GM12873 (cell line): ENCODE measurements around the gene CCDC150.

ENCODE experiments used
- TF ChIP-seq, protein P1 (sequence below): IDR thresholded peaks from 2 replicates; pipeline ENCODE4 v1.5.1; 2012; ENCODE audit warnings: low read depth, mild to moderate bottlenecking, moderate library complexity, low read length, control low read depth; ENCODE audit not compliant: insufficient read depth; ENCODE audit errors: missing control alignments

Gene CCDC150

DNA sequence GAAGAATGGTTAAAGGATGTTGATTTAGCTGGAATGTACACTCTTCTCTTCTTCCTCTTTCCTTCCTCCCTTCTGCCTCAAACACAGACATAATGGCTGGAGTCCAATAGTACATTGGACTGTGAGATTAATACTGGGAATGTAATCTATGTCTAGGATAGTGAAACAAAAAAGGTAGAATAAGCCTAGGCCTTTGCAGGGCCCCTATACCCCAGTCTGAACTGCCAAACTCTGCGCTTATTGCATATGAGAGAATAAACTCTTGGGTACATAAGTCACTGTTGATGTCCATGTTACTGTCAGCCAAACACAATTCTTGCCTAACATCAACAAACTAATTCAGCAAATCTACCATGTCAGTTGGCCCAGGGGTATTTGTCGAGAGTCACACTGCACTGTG lies 29.7 kb upstream of the CCDC150 start:
- TF ChIP-seq, protein P1, sequence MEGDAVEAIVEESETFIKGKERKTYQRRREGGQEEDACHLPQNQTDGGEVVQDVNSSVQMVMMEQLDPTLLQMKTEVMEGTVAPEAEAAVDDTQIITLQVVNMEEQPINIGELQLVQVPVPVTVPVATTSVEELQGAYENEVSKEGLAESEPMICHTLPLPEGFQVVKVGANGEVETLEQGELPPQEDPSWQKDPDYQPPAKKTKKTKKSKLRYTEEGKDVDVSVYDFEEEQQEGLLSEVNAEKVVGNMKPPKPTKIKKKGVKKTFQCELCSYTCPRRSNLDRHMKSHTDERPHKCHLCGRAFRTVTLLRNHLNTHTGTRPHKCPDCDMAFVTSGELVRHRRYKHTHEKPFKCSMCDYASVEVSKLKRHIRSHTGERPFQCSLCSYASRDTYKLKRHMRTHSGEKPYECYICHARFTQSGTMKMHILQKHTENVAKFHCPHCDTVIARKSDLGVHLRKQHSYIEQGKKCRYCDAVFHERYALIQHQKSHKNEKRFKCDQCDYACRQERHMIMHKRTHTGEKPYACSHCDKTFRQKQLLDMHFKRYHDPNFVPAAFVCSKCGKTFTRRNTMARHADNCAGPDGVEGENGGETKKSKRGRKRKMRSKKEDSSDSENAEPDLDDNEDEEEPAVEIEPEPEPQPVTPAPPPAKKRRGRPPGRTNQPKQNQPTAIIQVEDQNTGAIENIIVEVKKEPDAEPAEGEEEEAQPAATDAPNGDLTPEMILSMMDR, result no peak

DNA sequence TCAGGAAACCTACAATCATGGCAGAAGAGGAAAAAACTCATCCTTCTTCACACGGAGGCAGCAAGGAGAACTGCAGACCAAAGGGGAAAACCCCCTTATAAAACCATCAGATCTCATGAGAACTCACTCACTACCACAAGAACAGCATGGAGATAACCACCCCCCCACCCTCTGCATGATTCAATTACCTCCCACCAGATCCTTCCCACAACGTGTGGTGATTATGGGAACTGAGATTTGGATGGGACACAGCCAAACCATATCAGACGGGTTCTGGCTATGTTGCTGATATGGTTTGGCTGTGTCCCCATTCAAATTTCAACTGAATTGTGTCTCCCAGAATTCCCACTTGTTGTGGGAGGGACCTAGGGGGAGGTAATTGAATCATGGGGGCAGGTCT lies 28.7 kb upstream of the CCDC150 start:
- TF ChIP-seq, protein P1, result no peak

DNA sequence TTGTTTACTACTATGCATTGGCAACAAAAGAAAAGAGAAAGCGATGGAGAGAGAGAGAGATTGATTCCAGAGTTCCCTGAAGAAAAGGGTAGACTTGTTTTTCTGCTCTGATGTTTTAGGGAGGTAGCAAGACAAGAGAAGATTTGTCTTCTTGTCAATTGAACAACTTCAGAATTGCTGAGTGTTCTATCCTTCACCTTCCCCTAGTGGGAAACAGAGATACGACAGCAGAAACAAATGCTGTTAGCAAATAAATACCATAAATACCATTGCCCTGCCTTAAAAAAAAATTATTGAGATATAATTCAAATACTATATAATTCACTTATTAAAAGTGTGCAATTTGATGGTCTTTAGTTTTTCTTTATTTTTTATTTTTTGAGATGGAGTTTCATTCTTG lies 26.2 kb upstream of the CCDC150 start:
- TF ChIP-seq, protein P1, result no peak

DNA sequence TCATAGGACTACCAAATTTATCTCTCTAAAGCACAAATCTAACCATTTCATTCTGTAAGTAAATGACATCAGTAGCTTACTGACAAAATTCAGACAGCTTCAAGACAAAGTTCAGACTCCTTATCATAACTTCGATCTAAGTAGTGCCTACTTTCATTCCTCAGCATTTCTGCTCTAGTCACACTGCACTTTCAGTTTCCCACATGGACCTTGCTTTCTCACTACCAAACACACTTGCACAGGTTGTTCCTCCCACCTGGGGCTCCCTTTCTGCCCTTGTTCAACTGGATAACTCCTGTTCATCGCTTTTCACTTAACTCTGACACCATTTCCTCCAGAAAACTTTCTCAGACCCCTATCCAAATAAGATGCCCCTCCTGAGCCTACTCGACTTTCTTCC lies 22.1 kb upstream of the CCDC150 start:
- TF ChIP-seq, protein P1, result no peak

DNA sequence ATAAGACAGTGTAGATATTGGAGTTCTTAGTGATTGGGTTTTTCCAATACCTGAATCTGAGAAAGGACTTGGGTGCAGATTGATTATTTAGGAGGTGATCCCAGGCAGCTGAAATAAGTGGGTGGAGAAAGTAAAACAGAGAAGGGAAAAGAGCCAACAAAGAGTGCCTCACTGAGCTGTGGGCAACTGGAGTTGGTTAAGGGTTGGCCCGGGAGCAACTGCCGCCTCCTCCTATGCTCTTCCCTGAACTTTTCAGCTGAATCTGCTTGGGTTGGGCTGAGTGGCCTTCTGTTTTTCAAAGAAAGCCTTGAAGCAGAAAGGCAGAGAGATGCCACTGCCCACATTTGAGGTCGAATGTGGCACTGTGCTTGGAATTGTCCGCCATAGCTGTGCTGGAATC lies 20.9 kb upstream of the CCDC150 start:
- TF ChIP-seq, protein P1, result no peak

DNA sequence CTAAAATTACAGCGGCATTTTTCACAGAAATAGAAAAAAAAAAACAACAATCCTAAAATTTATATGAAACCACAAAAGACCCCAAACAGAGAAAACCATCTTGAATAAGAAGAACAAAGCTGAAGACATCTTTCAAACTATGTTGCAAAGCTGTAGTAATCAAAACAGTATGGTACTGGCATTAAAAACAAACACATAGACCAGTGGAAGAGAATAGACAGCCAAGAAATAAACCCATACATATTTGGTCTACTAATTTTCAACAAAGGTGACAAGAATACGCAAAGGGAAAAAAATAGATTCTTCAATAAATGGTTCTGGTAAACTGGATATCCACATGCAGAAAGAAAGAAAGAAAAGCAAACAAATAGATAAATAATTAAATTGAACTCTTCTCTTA lies 9.0 kb upstream of the CCDC150 start:
- TF ChIP-seq, protein P1, result no peak

DNA sequence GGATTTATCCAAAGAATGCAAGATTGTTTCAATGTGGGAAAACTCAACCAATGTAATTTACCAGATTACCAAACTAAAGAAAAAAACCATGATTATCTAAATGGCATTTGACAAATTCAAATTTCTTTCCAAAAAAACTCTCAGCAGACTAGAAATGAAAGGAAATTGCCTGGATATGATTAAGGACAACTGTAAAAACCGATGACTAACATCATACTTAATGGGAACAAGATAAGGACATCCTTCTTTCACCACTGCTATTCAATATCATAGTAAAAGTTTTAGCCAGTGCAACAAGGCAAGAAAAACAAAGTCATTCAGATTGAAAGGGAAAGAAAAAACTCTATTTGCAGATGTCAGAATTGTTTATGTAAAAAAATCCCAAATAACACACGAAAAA lies 4.4 kb upstream of the CCDC150 start:
- TF ChIP-seq, protein P1, result no peak
